Osteocyte (in vitro differentiated cells): Measurements from ENCODE around the gene RUNDC3A. TPM values are rescaled to one million over a fixed set of nuclear protein-coding genes. Genes with fewer than 3 reads are reported as not detected.
A peak's percentile ranks its signal among the peaks of the same experiment; 100 is the strongest.

Source experiments
- DNase-seq: peaks from one replicate; pipeline ENCODE4 v3.0.0; 2021; ENCODE audit warnings: mixed read lengths; ENCODE audit not compliant: unreplicated experiment; ENCODE audit errors: extremely low spot score
- H3K27ac Mint-ChIP-seq: one replicate; pipeline ENCODE4 v1.8.0; 2021; ENCODE audit warnings: mild to moderate bottlenecking, mixed read lengths; ENCODE audit not compliant: unreplicated experiment
- H3K27me3 Mint-ChIP-seq: one replicate; pipeline ENCODE4 v1.8.0; 2021; ENCODE audit warnings: mixed read lengths; ENCODE audit not compliant: unreplicated experiment
- H3K36me3 Mint-ChIP-seq: one replicate; pipeline ENCODE4 v1.8.0; 2021; ENCODE audit warnings: mixed read lengths; ENCODE audit not compliant: unreplicated experiment
- H3K4me1 Mint-ChIP-seq: one replicate; pipeline ENCODE4 v1.8.0; 2021; ENCODE audit warnings: mixed read lengths; ENCODE audit not compliant: unreplicated experiment
- H3K4me3 Mint-ChIP-seq: one replicate; pipeline ENCODE4 v1.8.0; 2021; ENCODE audit warnings: mild to moderate bottlenecking, moderate library complexity, mixed read lengths; ENCODE audit not compliant: unreplicated experiment
- H3K9me3 Mint-ChIP-seq: one replicate; pipeline ENCODE4 v1.8.0; 2021; ENCODE audit warnings: mixed read lengths; ENCODE audit not compliant: unreplicated experiment
- CTCF ChIP-seq: fragments of 200-600 bp; sonication (generic); IDR thresholded peaks from 2 replicates; pipeline ENCODE4 v1.5.0; 2021; ENCODE audit warnings: antibody characterized with exemption, mild to moderate bottlenecking, moderate library complexity
- total RNA-seq: library from RNA; stranded (reverse); gene quantifications from 2 replicates; pipeline ENCODE4 v1.2.1, GENCODE V29; 2021

RUNDC3A gene
- total RNA-seq, 1 donor from 2014 or later: 0.38 TPM

DNA sequence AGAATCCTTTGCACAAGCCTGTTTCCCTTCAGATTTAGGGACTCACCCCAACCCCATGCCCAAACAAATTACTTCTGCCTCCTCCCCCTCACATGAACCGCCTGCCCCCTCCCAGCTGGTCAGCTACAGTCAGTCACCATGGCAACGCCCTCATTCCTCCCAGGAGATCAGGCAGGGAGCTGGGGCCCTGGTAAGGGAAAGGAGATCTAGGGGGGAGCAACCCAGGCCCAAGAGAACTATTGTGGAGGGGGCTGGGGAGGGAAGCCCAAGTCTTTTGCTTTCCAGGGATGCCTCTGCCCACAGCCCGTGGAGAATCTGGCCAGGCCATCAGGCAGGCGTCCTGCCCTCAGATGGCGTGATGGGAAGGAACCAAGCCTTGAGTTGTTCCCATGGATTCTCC is 52.4 kb downstream of the RUNDC3A start:
- peaks cover 9% of the 10 kb centered on the region for H3K27me3 Mint-ChIP-seq
- no peaks in the 10 kb centered on the region for H3K36me3 Mint-ChIP-seq
- no peak for TF ChIP-seq CTCF
- H3K4me1 Mint-ChIP-seq: peaks cover 17% of the 10 kb centered on the region
- H3K4me3 Mint-ChIP-seq: no peak overlapping the region
- no peak overlapping the region for H3K27ac Mint-ChIP-seq
- DNase-seq: no peak
- H3K9me3 Mint-ChIP-seq: no peaks in the 10 kb centered on the region

DNA sequence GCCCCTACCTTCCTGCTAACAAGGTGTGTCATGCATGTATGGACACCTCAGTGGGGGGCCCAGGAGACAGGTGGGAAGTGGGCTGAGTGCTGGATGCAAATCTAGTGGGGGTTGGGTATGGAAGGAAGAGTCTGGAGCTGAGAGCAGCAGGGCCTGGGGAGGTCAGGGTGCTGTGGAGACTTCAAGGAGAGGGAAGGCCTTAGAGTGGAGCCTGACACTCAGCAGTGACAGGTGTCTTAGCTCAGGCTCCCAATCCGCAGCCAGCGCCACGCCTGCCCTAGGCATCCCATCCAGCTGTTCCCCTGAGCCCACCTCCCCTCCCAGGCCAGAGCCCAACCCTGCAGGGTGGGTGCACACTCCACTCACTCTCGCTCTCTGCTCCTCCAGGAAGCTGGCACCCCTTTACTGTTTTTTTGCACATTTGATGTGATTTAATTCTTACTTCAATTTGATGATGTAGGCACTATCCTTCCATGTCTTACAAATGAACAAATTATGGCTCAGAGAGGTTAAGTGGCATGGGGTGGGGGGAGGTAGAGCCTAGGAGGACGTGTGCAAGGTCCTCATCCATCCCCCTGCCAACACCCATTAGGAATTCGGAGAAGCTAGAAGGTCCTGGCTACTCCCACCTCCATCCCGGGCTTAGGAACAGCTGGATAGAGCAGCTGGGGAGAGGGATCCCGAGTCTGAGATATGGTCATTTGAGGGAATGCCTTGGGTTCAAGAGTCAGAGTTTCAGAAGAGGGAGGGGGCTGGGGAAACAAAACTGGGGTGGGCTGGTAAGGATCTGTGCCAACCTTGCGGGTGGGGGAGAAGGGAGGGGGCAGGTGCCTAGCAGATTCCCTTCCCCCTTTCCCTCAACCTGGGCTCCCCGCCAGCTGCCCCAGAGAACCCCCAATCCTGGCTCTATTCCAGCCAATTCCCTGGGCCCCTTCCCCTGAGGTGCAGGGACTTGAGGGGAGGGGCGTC is 53.2 kb downstream of the RUNDC3A start:
- no peak overlapping the region for H3K4me3 Mint-ChIP-seq
- no peak for TF ChIP-seq CTCF
- DNase-seq: no peak
- H3K9me3 Mint-ChIP-seq: no peaks in the 10 kb centered on the region
- H3K27ac Mint-ChIP-seq: no peak overlapping the region
- H3K4me1 Mint-ChIP-seq: peaks cover 17% of the 10 kb centered on the region
- H3K36me3 Mint-ChIP-seq: no peaks in the 10 kb centered on the region
- H3K27me3 Mint-ChIP-seq: peaks cover 17% of the 10 kb centered on the region

DNA sequence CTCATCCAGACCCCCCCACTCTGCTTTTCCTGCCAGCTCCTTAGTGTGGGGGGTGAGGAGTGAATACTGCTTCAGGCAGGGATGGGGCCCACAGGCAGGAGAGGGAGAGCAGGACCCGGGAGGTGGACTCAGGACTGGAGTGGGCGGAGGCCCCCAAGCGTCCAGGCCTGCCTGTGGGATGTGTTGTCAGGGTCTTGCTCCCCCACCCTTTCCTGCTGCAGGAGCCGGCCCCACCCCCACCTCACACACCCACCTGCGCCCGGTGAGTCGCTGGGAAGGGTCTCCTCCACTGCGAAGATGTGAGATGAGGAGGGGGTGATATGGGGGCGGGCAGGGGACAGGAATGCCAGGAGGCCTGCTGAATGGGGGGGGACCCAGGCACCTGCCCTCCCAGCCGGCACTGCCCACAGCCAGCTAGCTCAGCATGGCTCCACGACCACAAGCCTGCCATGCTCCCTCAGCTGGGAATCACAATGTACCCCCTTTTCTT is 54.1 kb downstream of the RUNDC3A start:
- H3K27ac Mint-ChIP-seq: no peak overlapping the region
- H3K4me1 Mint-ChIP-seq: peaks cover 17% of the 10 kb centered on the region
- H3K4me3 Mint-ChIP-seq: peak overlapping the region; percentile 68
- H3K9me3 Mint-ChIP-seq: no peaks in the 10 kb centered on the region
- H3K27me3 Mint-ChIP-seq: peaks cover 25% of the 10 kb centered on the region
- H3K36me3 Mint-ChIP-seq: no peaks in the 10 kb centered on the region
- DNase-seq: peak; percentile 79
- no peak for TF ChIP-seq CTCF

DNA sequence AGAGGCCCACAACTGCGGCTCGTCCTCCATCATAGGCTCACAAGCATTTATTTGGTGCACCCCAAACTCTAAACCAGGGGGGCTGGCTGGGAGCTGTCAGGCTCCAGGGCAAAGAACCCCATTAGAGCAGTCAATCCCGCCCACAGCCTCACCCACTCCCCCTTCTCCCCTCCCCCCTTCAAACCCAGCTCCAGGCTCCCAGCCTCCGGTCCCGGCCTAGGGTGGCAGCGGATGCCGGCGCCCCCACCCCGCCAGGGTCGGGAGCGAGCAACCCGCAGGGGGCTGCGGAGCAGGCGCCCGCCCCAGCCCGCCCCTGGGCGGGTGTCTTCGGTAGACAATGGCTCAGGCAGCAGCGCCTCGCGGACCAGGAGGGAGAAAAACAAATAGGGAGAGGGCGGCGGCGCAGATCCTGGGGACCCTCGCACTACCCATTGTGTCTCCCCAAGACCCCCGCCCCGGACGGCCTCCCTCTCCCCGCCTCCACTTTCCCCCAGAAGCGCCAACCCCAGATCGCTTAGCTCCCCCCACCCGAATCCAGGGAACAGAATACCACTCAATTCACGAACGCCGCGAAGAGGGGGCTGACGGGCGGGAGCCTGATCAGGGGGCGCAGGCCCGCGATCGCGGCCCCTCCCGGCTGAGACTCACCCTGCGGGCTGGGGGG is 54.7 kb downstream of the RUNDC3A start:
- H3K36me3 Mint-ChIP-seq: no peaks in the 10 kb centered on the region
- peak overlapping the region; percentile 79 for H3K4me3 Mint-ChIP-seq
- peak; percentile 84 for DNase-seq
- peaks cover 17% of the 10 kb centered on the region for H3K4me1 Mint-ChIP-seq
- H3K9me3 Mint-ChIP-seq: no peaks in the 10 kb centered on the region
- TF ChIP-seq CTCF: no peak
- H3K27me3 Mint-ChIP-seq: peaks cover 28% of the 10 kb centered on the region
- no peak overlapping the region for H3K27ac Mint-ChIP-seq
